Muscle of leg (tissue), 11 donors: ENCODE data around the gene SPIRE2. TPM values are rescaled to one million over a fixed set of nuclear protein-coding genes. Genes with fewer than 3 reads are reported as not detected.

ENCODE experiments used
- DNase-seq: peaks from one replicate; pipeline ENCODE4 v3.0.0; 2013
- H3K27ac ChIP-seq: one replicate; pipeline ENCODE4 v1.5.1; 2013; ENCODE audit warnings: mild to moderate bottlenecking, low read length, control low read depth
- H3K27me3 ChIP-seq: one replicate; pipeline ENCODE4 v1.6.1; 2013; ENCODE audit warnings: low read length; ENCODE audit not compliant: control insufficient read depth, insufficient read depth
- H3K36me3 ChIP-seq: one replicate; pipeline ENCODE4 v1.6.1; 2013; ENCODE audit warnings: low read length; ENCODE audit not compliant: control insufficient read depth, insufficient read depth
- H3K4me1 ChIP-seq: one replicate; pipeline ENCODE4 v1.6.1; 2013; ENCODE audit warnings: low read length; ENCODE audit not compliant: control insufficient read depth, insufficient read depth
- H3K4me3 ChIP-seq: one replicate; pipeline ENCODE4 v1.5.1; 2013; ENCODE audit warnings: low read length, control low read depth
- H3K9me3 ChIP-seq: replicated peaks from 2 replicates; pipeline ENCODE4 v1.6.1; 2013; ENCODE audit warnings: low read depth, low read length; ENCODE audit not compliant: control insufficient read depth
- WGBS: methylation state at CpG from one replicate; pipeline ENCODE4 v1.1.5; 2013; ENCODE audit warnings: missing lambda C conversion rate; ENCODE audit not compliant: insufficient coverage; 5-methylcytosine and 5-hydroxymethylcytosine counted together
- polyA plus RNA-seq, 8 donors: library from polyadenylated mRNA; unstranded; fragments of 120-200 nt; gene quantifications; one replicate each; pipeline versions ENCODE4 v1.2.1 to v1.2.3, GENCODE V29; 2013; ENCODE audit warnings: inconsistent platforms in 1 of 8, low replicate concordance in 1 of 8; ENCODE audit not compliant: insufficient read length in 8 of 8, insufficient read depth in 1 of 8
- total RNA-seq: library from RNA; stranded (reverse); fragments of 120-200 nt; gene quantifications from one replicate; pipeline ENCODE4 v1.2.4, GENCODE V29; 2013

Gene SPIRE2
- total and polyA plus RNA-seq, 9 donors: 1.6 to 4.2 (median 3.1) TPM

GRCh38 chr16:89837014-89837546 lies 8.8 kb downstream of the SPIRE2 start:
- H3K9me3 ChIP-seq: no peaks in the 10 kb centered on the region
- no peaks in the 10 kb centered on the region for H3K27me3 ChIP-seq
- no peaks in the 10 kb centered on the region for H3K4me1 ChIP-seq
- H3K36me3 ChIP-seq: no peaks in the 10 kb centered on the region
- DNase-seq: no peak
- no peak overlapping the region for H3K27ac ChIP-seq
- WGBS: 88% methylated on average over 17 of the region's 17 CpGs
- H3K4me3 ChIP-seq: no peak overlapping the region

GRCh38 chr16:89841275-89841674 lies 13.0 kb downstream of the SPIRE2 start:
- WGBS: 83% methylated on average over 6 of the region's 10 CpGs
- H3K27me3 ChIP-seq: no peaks in the 10 kb centered on the region
- no peaks in the 10 kb centered on the region for H3K9me3 ChIP-seq
- no peak overlapping the region for H3K4me3 ChIP-seq
- no peaks in the 10 kb centered on the region for H3K4me1 ChIP-seq
- no peak overlapping the region for H3K27ac ChIP-seq
- DNase-seq: no peak
- no peaks in the 10 kb centered on the region for H3K36me3 ChIP-seq

GRCh38 chr16:89842471-89843408 lies 14.5 kb downstream of the SPIRE2 start:
- H3K27me3 ChIP-seq: no peaks in the 10 kb centered on the region
- no peaks in the 10 kb centered on the region for H3K9me3 ChIP-seq
- no peak overlapping the region for H3K4me3 ChIP-seq
- no peaks in the 10 kb centered on the region for H3K36me3 ChIP-seq
- H3K27ac ChIP-seq: no peak overlapping the region
- 61% methylated on average over 17 of the region's 26 CpGs for WGBS
- DNase-seq: no peak
- peaks cover 8% of the 10 kb centered on the region for H3K4me1 ChIP-seq

- Histone ChIP-seq H3K4me3 (no peak overlapping the region), H3K27ac (no peak overlapping the region), H3K36me3 (no peaks in the 10 kb centered on the region), H3K27me3 (no peaks in the 10 kb centered on the region), H3K9me3 (no peaks in the 10 kb centered on the region), H3K4me1 (peaks cover 14% of the 10 kb centered on the region)
- 84% methylated on average over 7 of the region's 20 CpGs for WGBS
- DNase-seq: no peak
Measured at GRCh38 chr16:89843409-89844350, 15.4 kb downstream of the SPIRE2 start.

GRCh38 chr16:89844739-89845339 lies 16.6 kb downstream of the SPIRE2 start:
- H3K27me3 ChIP-seq: no peaks in the 10 kb centered on the region
- no peaks in the 10 kb centered on the region for H3K9me3 ChIP-seq
- H3K4me3 ChIP-seq: no peak overlapping the region
- H3K27ac ChIP-seq: no peak overlapping the region
- peaks cover 17% of the 10 kb centered on the region for H3K4me1 ChIP-seq
- H3K36me3 ChIP-seq: no peaks in the 10 kb centered on the region
- DNase-seq: no peak
- 68% methylated on average over 7 of the region's 13 CpGs for WGBS

GRCh38 chr16:89845417-89845816 lies 17.1 kb downstream of the SPIRE2 start:
- WGBS: 20% methylated on average over 9 of the region's 13 CpGs
- H3K27ac ChIP-seq: no peak overlapping the region
- H3K4me1 ChIP-seq: peaks cover 17% of the 10 kb centered on the region
- no peak overlapping the region for H3K4me3 ChIP-seq
- DNase-seq: no peak
- H3K9me3 ChIP-seq: no peaks in the 10 kb centered on the region
- H3K36me3 ChIP-seq: no peaks in the 10 kb centered on the region
- H3K27me3 ChIP-seq: no peaks in the 10 kb centered on the region

GRCh38 chr16:89847051-89847939 lies 19.0 kb downstream of the SPIRE2 start:
- no peaks in the 10 kb centered on the region for H3K27me3 ChIP-seq
- 43% methylated on average over 21 of the region's 26 CpGs for WGBS
- no peaks in the 10 kb centered on the region for H3K9me3 ChIP-seq
- H3K4me3 ChIP-seq: no peak overlapping the region
- H3K36me3 ChIP-seq: no peaks in the 10 kb centered on the region
- peaks cover 17% of the 10 kb centered on the region for H3K4me1 ChIP-seq
- no peak for DNase-seq
- H3K27ac ChIP-seq: no peak overlapping the region

GRCh38 chr16:89847940-89848297 lies 19.6 kb downstream of the SPIRE2 start:
- Histone ChIP-seq H3K9me3 (no peaks in the 10 kb centered on the region), H3K4me3 (no peak overlapping the region), H3K36me3 (no peaks in the 10 kb centered on the region), H3K27me3 (no peaks in the 10 kb centered on the region), H3K4me1 (peaks cover 17% of the 10 kb centered on the region), H3K27ac (no peak overlapping the region)
- DNase-seq: no peak
- 37% methylated on average over 11 of the region's 14 CpGs for WGBS

- 83% methylated on average over 9 of the region's 11 CpGs for WGBS
- Histone ChIP-seq H3K36me3 (no peaks in the 10 kb centered on the region), H3K9me3 (no peaks in the 10 kb centered on the region), H3K4me1 (peaks cover 17% of the 10 kb centered on the region), H3K27me3 (no peaks in the 10 kb centered on the region), H3K27ac (no peak overlapping the region), H3K4me3 (no peak overlapping the region)
- DNase-seq: no peak
Measured at GRCh38 chr16:89848974-89849373, 20.7 kb downstream of the SPIRE2 start.
